ENCODE data around the gene PITPNC1. TPM values are rescaled to one million over a fixed set of nuclear protein-coding genes. Genes with fewer than 3 reads are reported as not detected.
"Not testable (repeated sequence)": the region's sequence is repeated elsewhere in the genome, so short reads cannot be mapped to it uniquely, and the experiment has no call there.

PITPNC1 gene
- total RNA-seq, 1 donor from 2014 or later, result 47.1 TPM

GRCh38 chr17:67393809-67394397, 16.8 kb downstream of the PITPNC1 start:
- DNase-seq (ENCODE audit: low spot score), result no peak

DNA sequence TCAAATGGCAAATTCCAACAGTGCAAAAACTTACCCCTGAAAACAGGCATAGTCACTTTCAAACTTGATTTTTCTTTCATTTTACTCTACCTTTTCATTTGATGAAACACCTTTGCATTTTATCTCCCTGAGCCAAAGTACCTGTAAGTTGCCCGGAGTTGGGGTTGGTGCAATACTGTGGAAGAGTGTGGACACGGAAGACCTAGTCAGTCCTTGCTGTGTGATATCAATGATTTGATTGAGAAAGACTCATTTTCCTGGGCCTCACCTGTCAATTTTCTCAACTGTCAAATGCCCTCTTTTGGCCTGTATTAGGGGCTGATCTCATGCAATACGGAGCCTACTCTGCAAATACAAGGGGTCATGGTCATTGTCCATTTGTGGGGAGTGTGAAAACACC, 22.6 kb downstream of the PITPNC1 start:
- no peak for DNase-seq (ENCODE audit: low spot score)

DNA sequence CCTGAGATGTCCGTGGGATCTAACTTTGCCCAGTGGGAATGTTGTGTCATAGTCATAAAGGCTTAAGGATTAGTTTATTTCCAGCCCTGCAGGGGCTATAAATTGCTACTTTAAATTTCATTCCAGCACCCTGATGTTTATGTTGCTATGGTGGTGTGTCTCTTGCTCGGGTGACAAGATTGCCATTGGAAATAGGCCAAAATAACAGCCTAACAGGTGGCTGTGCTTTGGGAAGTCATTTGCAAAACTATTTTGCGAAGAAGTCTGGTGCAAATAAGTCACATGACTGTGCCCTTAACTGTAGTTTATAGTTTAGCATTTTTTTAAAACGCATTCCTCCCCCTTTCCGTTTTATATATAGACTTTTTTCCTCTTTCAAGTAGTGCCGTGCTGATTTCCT, 23.1 kb downstream of the PITPNC1 start:
- no peak for DNase-seq (ENCODE audit: low spot score)

- no peak for DNase-seq (ENCODE audit: low spot score)
Observed at GRCh38 chr17:67401106-67401505, 24.0 kb downstream of the PITPNC1 start.

GRCh38 chr17:67401598-67402504, 24.8 kb downstream of the PITPNC1 start:
- no peak for DNase-seq (ENCODE audit: low spot score)

DNA sequence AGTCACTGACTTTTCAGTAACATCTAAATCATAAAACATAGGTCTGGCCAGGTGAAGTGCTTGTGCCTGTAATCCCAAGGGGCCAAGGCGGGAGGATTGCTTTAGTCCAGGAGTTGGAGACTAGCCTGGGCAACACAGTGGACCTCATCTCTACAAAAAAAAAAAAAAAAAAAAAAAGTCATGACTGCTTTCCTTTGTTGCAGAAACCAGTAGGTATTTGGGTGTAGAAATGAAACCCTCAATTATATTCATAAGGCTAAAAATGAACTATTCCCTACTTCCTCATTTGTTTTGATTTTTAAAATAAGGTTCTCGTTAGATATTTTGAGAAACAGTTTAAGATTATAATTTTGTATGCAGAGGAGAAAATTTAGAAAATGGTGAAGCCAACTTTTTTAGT, 26.0 kb downstream of the PITPNC1 start:
- no peak for DNase-seq (ENCODE audit: low spot score)

GRCh38 chr17:67403483-67403882, 26.4 kb downstream of the PITPNC1 start:
- DNase-seq (ENCODE audit: low spot score), result no peak

DNA sequence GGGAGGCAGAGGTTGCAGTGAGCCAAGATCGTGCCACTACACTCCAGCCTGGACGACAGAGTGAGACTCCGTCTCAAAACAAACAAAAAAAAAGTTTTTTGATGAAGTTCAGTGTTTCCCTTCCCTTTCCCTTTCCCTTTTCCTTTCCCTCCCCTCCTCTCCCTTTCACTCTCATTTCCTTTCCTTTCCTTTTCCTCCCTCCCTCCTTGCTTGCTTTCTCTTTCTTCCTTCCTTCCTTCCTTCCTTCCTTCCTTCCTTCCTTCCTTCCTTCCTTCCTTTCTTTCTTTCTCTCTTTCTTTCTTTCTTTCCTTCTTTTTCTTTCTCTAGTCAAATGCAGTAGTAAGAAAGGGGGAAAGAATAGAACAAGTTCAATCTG, 31.4 kb downstream of the PITPNC1 start:
- DNase-seq (ENCODE audit: low spot score), result not testable (repeated sequence)

- no peak for DNase-seq (ENCODE audit: low spot score)
Observed at GRCh38 chr17:67411397-67411796, 34.3 kb downstream of the PITPNC1 start.

GRCh38 chr17:67412032-67412431, 35.0 kb downstream of the PITPNC1 start:
- DNase-seq (ENCODE audit: low spot score), result no peak

GRCh38 chr17:67412941-67413340, 35.9 kb downstream of the PITPNC1 start:
- DNase-seq (ENCODE audit: low spot score), result no peak

DNA sequence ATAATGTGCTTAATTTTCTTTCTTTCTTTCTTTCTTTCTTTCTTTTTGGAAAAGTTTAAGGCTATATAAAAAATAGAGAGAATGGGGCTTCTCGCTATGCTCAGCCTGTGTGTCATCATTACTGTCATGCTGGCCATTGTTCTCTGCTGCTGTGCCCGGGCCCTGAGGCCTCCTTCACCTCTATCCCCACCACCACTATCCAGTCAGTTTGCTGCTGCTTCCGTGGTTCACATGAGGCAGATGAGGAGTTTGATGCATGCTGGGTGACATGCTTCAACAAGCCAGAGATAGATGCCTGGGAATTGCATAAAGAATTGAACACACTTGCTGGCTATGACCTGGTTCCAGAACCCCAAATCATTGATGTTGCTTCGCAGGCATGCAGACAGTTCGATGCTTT, 36.3 kb downstream of the PITPNC1 start:
- DNase-seq (ENCODE audit: low spot score), result no peak

DNA sequence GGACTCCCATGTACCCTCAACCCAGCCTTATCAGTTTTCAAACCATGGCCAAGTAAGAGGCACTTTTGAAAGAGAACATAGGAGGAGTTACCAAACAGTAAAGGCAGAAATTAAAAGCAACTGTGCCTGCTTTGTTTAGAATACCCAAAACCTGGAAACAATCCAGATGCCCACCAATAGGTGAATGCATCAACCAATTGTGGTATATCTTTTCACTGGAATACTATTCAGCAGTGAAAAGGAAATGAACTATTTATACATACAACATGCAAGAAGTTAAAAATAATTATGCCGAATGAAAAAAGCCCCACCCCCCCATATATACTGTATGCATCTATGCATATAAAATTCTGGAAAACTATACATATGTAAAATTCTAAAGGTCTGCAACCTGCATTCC, 37.0 kb downstream of the PITPNC1 start:
- no peak for DNase-seq (ENCODE audit: low spot score)

GRCh38 chr17:67414559-67414958, 37.5 kb downstream of the PITPNC1 start:
- DNase-seq (ENCODE audit: low spot score), result no peak

GRCh38 chr17:67415291-67415690, 38.2 kb downstream of the PITPNC1 start:
- DNase-seq (ENCODE audit: low spot score), result no peak

DNA sequence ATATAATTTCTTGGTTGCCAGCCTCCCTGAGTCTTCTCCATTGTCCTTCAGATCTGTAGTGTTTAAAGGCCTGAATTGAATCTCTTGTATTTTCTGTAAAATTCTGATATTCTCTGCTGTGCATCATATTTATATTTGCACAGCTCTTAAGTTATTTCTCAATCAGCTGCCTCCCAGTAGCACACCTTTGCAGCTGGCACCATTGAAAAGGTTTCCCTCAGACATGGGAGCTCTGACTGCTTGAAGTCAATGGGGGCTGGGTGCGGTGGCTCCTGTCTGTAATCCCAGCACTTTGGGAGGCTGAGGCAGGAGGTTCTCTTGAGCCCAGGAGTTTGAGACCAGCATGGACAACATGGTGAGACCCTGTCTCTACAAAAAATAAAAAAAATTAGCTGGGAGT, 40.4 kb downstream of the PITPNC1 start:
- no peak for DNase-seq (ENCODE audit: low spot score)

GRCh38 chr17:67420994-67421393, 43.9 kb downstream of the PITPNC1 start:
- DNase-seq (ENCODE audit: low spot score), result no peak

GRCh38 chr17:67421869-67422273, 44.8 kb downstream of the PITPNC1 start:
- no peak for DNase-seq (ENCODE audit: low spot score)

- not testable (repeated sequence) for DNase-seq (ENCODE audit: low spot score)
Observed at GRCh38 chr17:67422296-67422695, 45.2 kb downstream of the PITPNC1 start.

GRCh38 chr17:67422897-67423296, 45.8 kb downstream of the PITPNC1 start:
- no peak for DNase-seq (ENCODE audit: low spot score)

GRCh38 chr17:67425571-67426160, 48.6 kb downstream of the PITPNC1 start:
- no peak for DNase-seq (ENCODE audit: low spot score)

DNA sequence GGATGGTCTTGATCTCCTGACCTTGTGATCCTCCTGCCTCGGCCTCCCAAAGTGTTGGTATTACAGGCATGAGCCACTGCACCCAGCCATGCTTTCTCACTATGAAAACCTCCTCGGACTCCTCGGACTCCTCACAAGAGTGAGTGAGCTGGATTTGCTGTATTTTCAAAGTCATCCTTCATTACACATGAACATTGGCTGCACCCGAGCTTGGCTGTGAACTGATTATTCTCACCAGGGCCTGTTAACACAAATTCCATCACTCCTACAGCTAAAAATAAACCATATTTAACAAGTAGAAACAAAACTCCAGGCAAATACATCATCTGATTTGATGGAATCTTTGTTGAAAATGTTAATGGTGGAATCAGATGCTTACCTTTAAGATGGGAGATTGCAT, 50.3 kb downstream of the PITPNC1 start:
- no peak for DNase-seq (ENCODE audit: low spot score)

All from mesenteric fat pad (tissue), 1 donor.